OCI-LY7 (cell line): ENCODE measurements around the gene GJC2. TPM values are rescaled to one million over a fixed set of nuclear protein-coding genes. Genes with fewer than 3 reads are reported as not detected.

Experiments used
- BruUV-seq: library from RNA; stranded (reverse); fragments of 400-500 nt; replicated peaks from 2 replicates; lab custom pipeline; 2021; lab: Mats Ljungman, UMichigan
- CTCF ChIA-PET: fragments of 300-600 bp; sonication (Branson Sonifier 250); formaldehyde crosslinking; loops from one replicate; lab custom pipeline; 2022; ENCODE audit warnings: antibody characterized with exemption; ENCODE audit not compliant: unreplicated experiment; lab: Charles Lee
- POLR2A ChIA-PET: fragments of 300-600 bp; sonication (Branson Sonifier 250); formaldehyde crosslinking; loops from one replicate; lab custom pipeline; 2022; ENCODE audit warnings: antibody characterized with exemption; lab: Charles Lee
- DNase-seq: peaks from one replicate; pipeline ENCODE4 v3.0.0-alpha.2; 2015; ENCODE audit warnings: low spot score
- H2AFZ ChIP-seq: fragments of 200-600 bp; sonication (generic), shearing (Covaris generic); 2 replicates; pipeline ENCODE4 v1.6.1; 2014; ENCODE audit warnings: mild to moderate bottlenecking, antibody characterized with exemption, low read length, moderate library complexity
- H3K27ac ChIP-seq: fragments of 200-600 bp; sonication (generic); 2 replicates; pipeline ENCODE4 v1.5.1; 2014; ENCODE audit warnings: mixed run types, low read depth, mild to moderate bottlenecking, moderate library complexity, low read length, inconsistent platforms; ENCODE audit not compliant: poor library complexity, severe bottlenecking
- H3K36me3 ChIP-seq: fragments of 200-600 bp; sonication (generic); 2 replicates; pipeline ENCODE4 v1.6.1; 2014; ENCODE audit warnings: mild to moderate bottlenecking, antibody characterized with exemption, low read length, moderate library complexity, mixed read lengths; ENCODE audit not compliant: insufficient read depth
- H3K4me1 ChIP-seq: fragments of 200-600 bp; sonication (generic); 2 replicates; pipeline ENCODE4 v1.5.1; 2014; ENCODE audit warnings: mild to moderate bottlenecking, low read length; ENCODE audit not compliant: insufficient read depth, poor library complexity, severe bottlenecking
- H3K4me2 ChIP-seq: fragments of 200-600 bp; sonication (generic); 2 replicates; pipeline ENCODE4 v1.6.1; 2014; ENCODE audit warnings: mild to moderate bottlenecking, low read length
- H3K4me3 ChIP-seq: fragments of 200-600 bp; sonication (generic); 2 replicates; pipeline ENCODE4 v1.5.1; 2014; ENCODE audit warnings: mild to moderate bottlenecking, low read depth, low read length; ENCODE audit not compliant: poor library complexity, severe bottlenecking
- H3K79me2 ChIP-seq: fragments of 200-600 bp; sonication (generic); 2 replicates; pipeline ENCODE4 v1.6.1; 2016; ENCODE audit warnings: low read depth, mild to moderate bottlenecking, low read length, moderate library complexity, mixed read lengths; ENCODE audit not compliant: insufficient read depth
- H3K9me2 ChIP-seq: fragments of 200-600 bp; sonication (generic); 2 replicates; pipeline ENCODE4 v1.6.1; 2016; ENCODE audit warnings: mild to moderate bottlenecking, low read length, mixed read lengths; ENCODE audit not compliant: insufficient read depth
- H3K9me3 ChIP-seq: fragments of 200-600 bp; sonication (generic); 2 replicates; pipeline ENCODE4 v1.6.1; 2014; ENCODE audit warnings: mild to moderate bottlenecking, mixed run types, low read length, mixed read lengths
- H4K20me1 ChIP-seq: fragments of 200-600 bp; sonication (generic); 2 replicates; pipeline ENCODE4 v1.6.1; 2014; ENCODE audit warnings: mild to moderate bottlenecking, antibody characterized with exemption, low read length, moderate library complexity, mixed read lengths; ENCODE audit not compliant: insufficient read depth
- EZH2phosphoT487 ChIP-seq: fragments of 200-600 bp; sonication (generic); IDR thresholded peaks from 2 replicates; pipeline ENCODE4 v1.6.1; 2018; ENCODE audit warnings: low read depth, borderline replicate concordance, mild to moderate bottlenecking, mixed run types, antibody characterized with exemption, low read length, moderate library complexity, mixed read lengths
- intact Hi-C: fragments of 100-400 bp; cut with micrococcal nuclease; formaldehyde crosslinking; loops from one replicate; pipeline ENCODE4 v1.10.0; 2022; ENCODE audit not compliant: unreplicated experiment
- total RNA-seq, 2 experiments: library from RNA; depleted of rRNA in 1 of 2; stranded (reverse); fragments of >200 nt in 1 of 2; shearing (Covaris generic) in 1 of 2; gene quantifications; 2 replicates each; pipeline ENCODE4 v1.2.3, GENCODE V29; 2014 to 2022
- TF ChIP-seq, protein P1 (sequence below): fragments of 200-600 bp; sonication (generic); conservative IDR thresholded peaks from 2 replicates; pipeline ENCODE4 v1.5.1; 2014; ENCODE audit warnings: mild to moderate bottlenecking, antibody characterized with exemption, low read length, moderate library complexity, mixed read lengths

GJC2 gene
- total RNA-seq, 2 experiments from 2014 or later: 0.22 to 0.80 TPM

DNA sequence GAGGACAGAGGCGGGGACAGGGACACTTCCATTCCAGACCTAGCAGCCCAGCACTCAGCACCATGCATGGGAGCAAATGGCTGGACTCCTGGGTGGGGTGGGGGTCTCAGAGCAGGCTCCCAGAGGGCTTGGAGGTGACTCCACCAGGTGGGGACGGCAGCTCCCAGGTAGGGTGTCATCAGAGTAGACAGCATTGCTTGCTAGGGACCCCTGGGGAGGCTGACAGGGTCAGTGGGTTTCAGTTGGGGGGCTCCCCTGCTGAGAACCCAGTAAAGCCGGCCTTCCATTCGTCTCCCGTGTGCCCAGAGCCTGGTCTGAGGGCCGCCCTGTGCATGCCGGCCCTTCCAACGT is 4.8 kb upstream of the GJC2 start:
- CTCF ChIA-PET: interaction anchor here (0.6 kb wide), 1 partner anchor 20 kb away, joined by 3 read pairs; no protein-coding TSS in a partner anchor
- no TSS peak for BruUV-seq

DNA sequence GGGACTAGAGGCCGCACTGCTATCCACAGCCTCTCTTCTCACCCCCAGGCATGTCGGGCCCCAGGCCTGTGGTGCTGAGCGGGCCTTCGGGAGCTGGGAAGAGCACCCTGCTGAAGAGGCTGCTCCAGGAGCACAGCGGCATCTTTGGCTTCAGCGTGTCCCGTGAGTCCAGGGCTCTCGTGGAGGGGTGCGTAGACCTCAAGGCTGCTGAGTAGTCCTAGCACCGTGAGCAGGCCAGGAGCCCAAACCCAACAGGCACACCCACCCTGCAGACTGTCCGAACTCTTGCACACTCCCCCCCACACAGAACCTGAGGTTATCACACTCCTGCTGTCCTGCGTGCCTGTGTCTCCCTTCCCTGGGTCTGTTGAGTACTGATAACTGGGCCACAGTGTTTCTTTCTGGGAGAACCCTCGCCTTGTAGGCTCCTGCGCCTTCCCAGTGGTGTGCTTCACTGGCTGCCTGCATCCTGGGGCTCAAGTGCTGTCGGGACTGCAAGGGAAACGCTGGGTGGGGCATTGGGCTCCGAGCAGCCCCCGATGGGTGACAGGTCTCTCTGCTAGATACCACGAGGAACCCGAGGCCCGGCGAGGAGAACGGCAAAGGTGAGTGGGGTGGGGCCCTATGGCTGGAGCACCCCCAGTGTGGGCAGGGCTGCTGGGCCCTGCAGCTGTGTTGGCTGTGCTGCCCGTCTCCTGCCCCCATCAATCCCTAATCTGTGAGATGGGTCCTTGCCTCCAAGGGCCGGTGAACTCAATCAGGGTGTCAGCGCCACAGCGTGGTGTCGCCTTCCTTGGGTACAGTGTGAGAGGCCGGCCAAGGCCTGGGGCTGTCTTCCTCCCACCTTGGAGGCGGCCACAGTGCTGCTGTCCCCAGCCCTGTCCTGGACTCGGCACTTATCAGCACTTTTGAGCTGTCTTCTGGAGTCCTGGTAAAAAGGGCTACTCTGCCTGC is 4.0 kb upstream of the GJC2 start:
- no peak for TF ChIP-seq EZH2phosphoT487
- intact Hi-C loops: no loop called here
- ChIA-PET POLR2A (no interaction called here), CTCF (no interaction called here)
- DNase-seq: no peak
- Histone ChIP-seq H3K4me1 (peaks cover 52% of the 10 kb centered on the region), H3K36me3 (peaks cover 53% of the 10 kb centered on the region), H3K27ac (no peak overlapping the region), H3K9me3 (no peaks in the 10 kb centered on the region), H3K4me2 (no peak overlapping the region), H3K9me2 (no peaks in the 10 kb centered on the region), H2AFZ (no peak overlapping the region), H4K20me1 (peaks cover 16% of the 10 kb centered on the region; the same call in 1 of the 2 replicates), H3K4me3 (no peak overlapping the region), H3K79me2 (peaks cover 42% of the 10 kb centered on the region)
- no TSS peak for BruUV-seq

More for the DNA sequence above, 4.8 kb upstream of the GJC2 start:
- POLR2A ChIA-PET: no interaction called here
- H3K79me2 ChIP-seq: peaks cover 47% of the 10 kb centered on the region
- no peaks in the 10 kb centered on the region for H3K9me2 ChIP-seq
- TF ChIP-seq, protein P1, sequence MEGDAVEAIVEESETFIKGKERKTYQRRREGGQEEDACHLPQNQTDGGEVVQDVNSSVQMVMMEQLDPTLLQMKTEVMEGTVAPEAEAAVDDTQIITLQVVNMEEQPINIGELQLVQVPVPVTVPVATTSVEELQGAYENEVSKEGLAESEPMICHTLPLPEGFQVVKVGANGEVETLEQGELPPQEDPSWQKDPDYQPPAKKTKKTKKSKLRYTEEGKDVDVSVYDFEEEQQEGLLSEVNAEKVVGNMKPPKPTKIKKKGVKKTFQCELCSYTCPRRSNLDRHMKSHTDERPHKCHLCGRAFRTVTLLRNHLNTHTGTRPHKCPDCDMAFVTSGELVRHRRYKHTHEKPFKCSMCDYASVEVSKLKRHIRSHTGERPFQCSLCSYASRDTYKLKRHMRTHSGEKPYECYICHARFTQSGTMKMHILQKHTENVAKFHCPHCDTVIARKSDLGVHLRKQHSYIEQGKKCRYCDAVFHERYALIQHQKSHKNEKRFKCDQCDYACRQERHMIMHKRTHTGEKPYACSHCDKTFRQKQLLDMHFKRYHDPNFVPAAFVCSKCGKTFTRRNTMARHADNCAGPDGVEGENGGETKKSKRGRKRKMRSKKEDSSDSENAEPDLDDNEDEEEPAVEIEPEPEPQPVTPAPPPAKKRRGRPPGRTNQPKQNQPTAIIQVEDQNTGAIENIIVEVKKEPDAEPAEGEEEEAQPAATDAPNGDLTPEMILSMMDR: no peak
- no peak for TF ChIP-seq EZH2phosphoT487
- H4K20me1 ChIP-seq: peaks cover 16% of the 10 kb centered on the region; the same call in 1 of the 2 replicates
- intact Hi-C loops: no loop called here
- H3K4me3 ChIP-seq: no peak overlapping the region
- H3K9me3 ChIP-seq: no peaks in the 10 kb centered on the region
- H3K27ac ChIP-seq: no peak overlapping the region
- H3K36me3 ChIP-seq: peaks cover 50% of the 10 kb centered on the region
- no peak for DNase-seq
- no peak overlapping the region for H3K4me2 ChIP-seq
- peaks cover 52% of the 10 kb centered on the region for H3K4me1 ChIP-seq
- no peak overlapping the region for H2AFZ ChIP-seq

DNA sequence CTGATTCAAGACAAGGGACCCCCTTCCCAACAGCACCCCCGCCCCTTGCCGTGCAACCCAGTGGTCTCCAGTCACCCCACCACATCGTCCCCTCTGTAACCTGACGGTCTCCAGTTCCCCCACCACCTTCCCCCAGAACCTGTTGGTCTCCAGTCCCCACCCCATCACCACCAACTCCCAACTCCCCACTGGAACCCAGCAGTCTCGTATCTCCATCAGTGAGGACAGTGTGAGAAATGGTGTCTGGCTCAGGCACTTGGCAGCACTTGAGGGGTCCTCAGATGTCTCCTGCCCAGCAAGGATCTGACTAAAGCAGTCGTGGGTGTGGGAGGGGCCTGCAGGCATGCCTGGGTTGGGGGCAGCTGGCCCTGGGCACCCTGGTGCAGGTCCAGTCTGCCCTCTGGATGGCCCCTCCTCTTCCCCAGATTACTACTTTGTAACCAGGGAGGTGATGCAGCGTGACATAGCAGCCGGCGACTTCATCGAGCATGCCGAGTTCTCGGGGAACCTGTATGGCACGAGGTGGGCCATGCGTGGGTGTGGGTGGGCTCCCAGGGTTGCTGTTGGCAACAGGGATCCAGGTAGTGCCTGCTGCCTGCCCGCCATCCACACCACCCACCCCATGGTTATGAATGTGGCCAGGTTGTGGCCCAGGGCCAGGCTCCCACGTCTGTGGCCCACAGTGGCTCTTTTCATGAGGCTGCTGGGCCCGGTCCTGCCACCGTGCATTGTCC is 3.1 kb upstream of the GJC2 start:
- BruUV-seq: no TSS peak
- H3K9me3 ChIP-seq: no peaks in the 10 kb centered on the region
- peaks cover 16% of the 10 kb centered on the region; the same call in 1 of the 2 replicates for H4K20me1 ChIP-seq
- H3K4me3 ChIP-seq: no peak overlapping the region
- H3K4me1 ChIP-seq: peaks cover 48% of the 10 kb centered on the region
- DNase-seq: no peak
- no peak overlapping the region for H2AFZ ChIP-seq
- intact Hi-C loops: no loop called here
- POLR2A ChIA-PET: no interaction called here
- no peak for TF ChIP-seq EZH2phosphoT487
- TF ChIP-seq, protein P1: no peak
- peaks cover 33% of the 10 kb centered on the region for H3K79me2 ChIP-seq
- H3K4me2 ChIP-seq: no peak overlapping the region
- peaks cover 51% of the 10 kb centered on the region for H3K36me3 ChIP-seq
- H3K27ac ChIP-seq: no peak overlapping the region
- no peaks in the 10 kb centered on the region for H3K9me2 ChIP-seq
- CTCF ChIA-PET: no interaction called here
